HEK293 (cell line): ENCODE data around the gene C1orf146.

ENCODE experiments used
- CTCF ChIP-seq: fragments of 450-650 bp; formaldehyde crosslinking; IDR thresholded peaks from 2 replicates; pipeline ENCODE4 v1.5.1; 2016; ENCODE audit warnings: missing biosample characterization, missing genetic modification characterization
- KLF8 ChIP-seq: fragments of 450-650 bp; formaldehyde crosslinking; IDR thresholded peaks from 2 replicates; pipeline ENCODE4 v1.5.1; 2016; ENCODE audit warnings: missing biosample characterization, missing genetic modification characterization
- TCF7L2 ChIP-seq: IDR thresholded peaks from 2 replicates; pipeline ENCODE4 v1.6.1; 2011; ENCODE audit warnings: low read depth, mild to moderate bottlenecking, inconsistent platforms, low read length, moderate library complexity, borderline replicate concordance
- ZBTB20 ChIP-seq: fragments of 450-650 bp; formaldehyde crosslinking; IDR thresholded peaks from 2 replicates; pipeline ENCODE4 v1.5.1; 2016; ENCODE audit warnings: missing biosample characterization, missing genetic modification characterization
- ZBTB44 ChIP-seq: fragments of 450-650 bp; IDR thresholded peaks from 2 replicates; pipeline ENCODE4 v1.5.1; 2018; ENCODE audit warnings: missing biosample characterization, mild to moderate bottlenecking, missing genetic modification characterization
- ZFP37 ChIP-seq: fragments of 450-650 bp; formaldehyde crosslinking; IDR thresholded peaks from 2 replicates; pipeline ENCODE4 v1.5.1; 2016; ENCODE audit warnings: missing biosample characterization, missing genetic modification characterization
- ZFP41 ChIP-seq: fragments of 450-650 bp; formaldehyde crosslinking; IDR thresholded peaks from 2 replicates; pipeline ENCODE4 v1.5.1; 2016; ENCODE audit warnings: missing biosample characterization, missing genetic modification characterization, borderline replicate concordance
- ZNF274 ChIP-seq, 2 experiments: fragments of 200-500 bp in 1 of 2; fragments of 450-650 bp in 1 of 2; sonication (Bioruptor generic) in 1 of 2; formaldehyde crosslinking in 1 of 2; IDR thresholded peaks; 2 replicates each; pipeline versions ENCODE4 v1.5.1 to v1.6.1; 2014 to 2016; ENCODE audit warnings: borderline replicate concordance in 1 of 2, inconsistent platforms in 1 of 2, low read length in 1 of 2, missing biosample characterization in 1 of 2, missing genetic modification characterization in 1 of 2
- ZNF670 ChIP-seq: fragments of 450-650 bp; formaldehyde crosslinking; IDR thresholded peaks from 2 replicates; pipeline ENCODE4 v1.5.1; 2016; ENCODE audit warnings: missing biosample characterization, missing genetic modification characterization, low read depth
- ZNF76 ChIP-seq: fragments of 450-650 bp; formaldehyde crosslinking; IDR thresholded peaks from 2 replicates; pipeline ENCODE4; 2016; ENCODE audit warnings: low read depth, missing biosample characterization, missing genetic modification characterization, borderline replicate concordance
- ZNF776 ChIP-seq: fragments of 450-650 bp; formaldehyde crosslinking; IDR thresholded peaks from 2 replicates; pipeline ENCODE4 v1.5.0; 2017; ENCODE audit warnings: missing biosample characterization, missing genetic modification characterization, borderline replicate concordance
- TF ChIP-seq, protein P1 (sequence below): fragments of 450-650 bp; formaldehyde crosslinking; IDR thresholded peaks from 2 replicates; pipeline ENCODE4 v1.5.1; 2016; ENCODE audit warnings: missing biosample characterization, missing genetic modification characterization, low read depth
- TF ChIP-seq, protein P2 (sequence below): fragments of 450-650 bp; formaldehyde crosslinking; IDR thresholded peaks from 2 replicates; pipeline ENCODE4 v1.5.1; 2016; ENCODE audit warnings: missing biosample characterization, missing genetic modification characterization

DNA sequence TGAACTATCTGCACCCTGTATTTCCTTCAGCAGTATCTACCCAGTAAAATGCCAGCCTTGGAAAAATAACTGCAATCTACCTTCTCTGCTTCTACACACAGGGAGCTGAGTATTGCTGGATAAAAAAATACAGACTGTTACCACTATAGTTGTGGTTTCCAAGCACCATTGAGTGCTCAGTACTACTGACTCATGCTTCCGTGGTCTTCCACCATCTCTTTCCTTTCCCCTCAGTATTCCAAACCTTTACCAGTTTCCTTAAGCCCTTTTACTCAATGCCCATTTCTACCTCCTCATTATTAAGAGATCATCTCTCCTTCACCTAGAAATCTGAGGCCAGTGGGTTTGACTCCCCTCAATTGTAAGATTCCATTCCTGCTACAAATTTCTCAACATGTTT lies 57.2 kb downstream of the C1orf146 start:
- no peak for TF ChIP-seq TCF7L2
- TF ChIP-seq ZNF670 (tag by site-specific recombination): no peak
- no peak for TF ChIP-seq ZNF776
- TF ChIP-seq CTCF (tag by site-specific recombination): no peak
- TF ChIP-seq ZBTB44 (tag by site-specific recombination): no peak
- no peak for TF ChIP-seq ZFP41 (tag by site-specific recombination)
- no peak for TF ChIP-seq ZNF274 (IDR thresholded peaks at IDR 0.05; ENCODE audit: low read length)
- TF ChIP-seq ZNF274 (tag by site-specific recombination; IDR thresholded peaks at IDR 0.05; ENCODE audit: borderline replicate concordance): no peak
- no peak for TF ChIP-seq ZNF76 (tag by site-specific recombination)
- TF ChIP-seq ZFP37: no peak
- TF ChIP-seq ZBTB20 (tag by site-specific recombination): no peak
- no peak for TF ChIP-seq KLF8 (tag by site-specific recombination)
- TF ChIP-seq, protein P1, sequence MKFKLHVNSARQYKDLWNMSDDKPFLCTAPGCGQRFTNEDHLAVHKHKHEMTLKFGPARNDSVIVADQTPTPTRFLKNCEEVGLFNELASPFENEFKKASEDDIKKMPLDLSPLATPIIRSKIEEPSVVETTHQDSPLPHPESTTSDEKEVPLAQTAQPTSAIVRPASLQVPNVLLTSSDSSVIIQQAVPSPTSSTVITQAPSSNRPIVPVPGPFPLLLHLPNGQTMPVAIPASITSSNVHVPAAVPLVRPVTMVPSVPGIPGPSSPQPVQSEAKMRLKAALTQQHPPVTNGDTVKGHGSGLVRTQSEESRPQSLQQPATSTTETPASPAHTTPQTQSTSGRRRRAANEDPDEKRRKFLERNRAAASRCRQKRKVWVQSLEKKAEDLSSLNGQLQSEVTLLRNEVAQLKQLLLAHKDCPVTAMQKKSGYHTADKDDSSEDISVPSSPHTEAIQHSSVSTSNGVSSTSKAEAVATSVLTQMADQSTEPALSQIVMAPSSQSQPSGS (tag by site-specific recombination): no peak
- TF ChIP-seq, protein P2, sequence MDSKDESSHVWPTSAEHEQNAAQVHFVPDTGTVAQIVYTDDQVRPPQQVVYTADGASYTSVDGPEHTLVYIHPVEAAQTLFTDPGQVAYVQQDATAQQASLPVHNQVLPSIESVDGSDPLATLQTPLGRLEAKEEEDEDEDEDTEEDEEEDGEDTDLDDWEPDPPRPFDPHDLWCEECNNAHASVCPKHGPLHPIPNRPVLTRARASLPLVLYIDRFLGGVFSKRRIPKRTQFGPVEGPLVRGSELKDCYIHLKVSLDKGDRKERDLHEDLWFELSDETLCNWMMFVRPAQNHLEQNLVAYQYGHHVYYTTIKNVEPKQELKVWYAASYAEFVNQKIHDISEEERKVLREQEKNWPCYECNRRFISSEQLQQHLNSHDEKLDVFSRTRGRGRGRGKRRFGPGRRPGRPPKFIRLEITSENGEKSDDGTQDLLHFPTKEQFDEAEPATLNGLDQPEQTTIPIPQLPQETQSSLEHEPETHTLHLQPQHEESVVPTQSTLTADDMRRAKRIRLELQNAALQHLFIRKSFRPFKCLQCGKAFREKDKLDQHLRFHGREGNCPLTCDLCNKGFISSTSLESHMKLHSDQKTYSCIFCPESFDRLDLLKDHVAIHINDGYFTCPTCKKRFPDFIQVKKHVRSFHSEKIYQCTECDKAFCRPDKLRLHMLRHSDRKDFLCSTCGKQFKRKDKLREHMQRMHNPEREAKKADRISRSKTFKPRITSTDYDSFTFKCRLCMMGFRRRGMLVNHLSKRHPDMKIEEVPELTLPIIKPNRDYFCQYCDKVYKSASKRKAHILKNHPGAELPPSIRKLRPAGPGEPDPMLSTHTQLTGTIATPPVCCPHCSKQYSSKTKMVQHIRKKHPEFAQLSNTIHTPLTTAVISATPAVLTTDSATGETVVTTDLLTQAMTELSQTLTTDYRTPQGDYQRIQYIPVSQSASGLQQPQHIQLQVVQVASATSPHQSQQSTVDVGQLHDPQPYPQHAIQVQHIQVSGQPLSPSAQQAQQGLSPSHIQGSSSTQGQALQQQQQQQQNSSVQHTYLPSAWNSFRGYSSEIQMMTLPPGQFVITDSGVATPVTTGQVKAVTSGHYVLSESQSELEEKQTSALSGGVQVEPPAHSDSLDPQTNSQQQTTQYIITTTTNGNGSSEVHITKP: no peak
